Nephron progenitor cell (in vitro differentiated cells): Measurements from ENCODE around the gene PHLDA3.
A peak's percentile ranks its signal among the peaks of the same experiment; 100 is the strongest.

Source experiments
- DNase-seq: peaks from one replicate; pipeline ENCODE4 v3.0.0; 2021
- H3K27ac Mint-ChIP-seq: 2 replicates; pipeline ENCODE4 v1.8.0; 2021; ENCODE audit warnings: mild to moderate bottlenecking, moderate library complexity, mixed read lengths
- H3K27me3 Mint-ChIP-seq: 2 replicates; pipeline ENCODE4 v1.8.0; 2021; ENCODE audit warnings: mild to moderate bottlenecking, low read depth, mixed read lengths; ENCODE audit not compliant: poor library complexity
- H3K36me3 Mint-ChIP-seq: 2 replicates; pipeline ENCODE4 v1.8.0; 2021; ENCODE audit warnings: low read depth, mixed read lengths
- H3K4me1 Mint-ChIP-seq: 2 replicates; pipeline ENCODE4 v1.8.0; 2021; ENCODE audit warnings: mixed read lengths
- H3K4me3 Mint-ChIP-seq: 2 replicates; pipeline ENCODE4 v1.8.0; 2021; ENCODE audit warnings: mild to moderate bottlenecking, moderate library complexity, mixed read lengths
- H3K9me3 Mint-ChIP-seq: 2 replicates; pipeline ENCODE4 v1.8.0; 2021; ENCODE audit warnings: mild to moderate bottlenecking, moderate library complexity, mixed read lengths
- CTCF ChIP-seq: fragments of 200-600 bp; sonication (generic); IDR thresholded peaks from 2 replicates; pipeline ENCODE4 v1.5.0; 2021; ENCODE audit warnings: antibody characterized with exemption

The PHLDA3 gene

DNA sequence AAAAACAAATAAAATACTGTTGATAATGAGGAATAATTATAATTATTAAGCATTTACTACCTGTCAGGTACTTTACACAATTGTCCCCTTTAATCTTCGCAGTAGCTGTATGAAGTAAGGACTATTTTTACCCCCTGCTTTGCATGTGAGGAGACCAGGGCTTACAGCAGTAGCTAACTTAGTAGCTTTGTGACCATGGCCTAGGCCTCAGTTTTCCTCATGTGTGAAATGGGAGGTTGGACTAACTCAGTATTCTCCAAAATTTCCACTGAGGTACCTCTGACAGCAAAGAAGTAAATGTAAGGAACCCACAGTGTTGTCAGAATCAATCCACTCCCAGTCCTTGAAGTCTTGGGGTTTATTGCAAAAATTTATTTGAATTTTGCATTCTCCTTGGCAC lies 41.7 kb upstream of the PHLDA3 start:
- H3K4me1 Mint-ChIP-seq = peaks cover 30% of the 10 kb centered on the region
- DNase-seq = no peak

DNA sequence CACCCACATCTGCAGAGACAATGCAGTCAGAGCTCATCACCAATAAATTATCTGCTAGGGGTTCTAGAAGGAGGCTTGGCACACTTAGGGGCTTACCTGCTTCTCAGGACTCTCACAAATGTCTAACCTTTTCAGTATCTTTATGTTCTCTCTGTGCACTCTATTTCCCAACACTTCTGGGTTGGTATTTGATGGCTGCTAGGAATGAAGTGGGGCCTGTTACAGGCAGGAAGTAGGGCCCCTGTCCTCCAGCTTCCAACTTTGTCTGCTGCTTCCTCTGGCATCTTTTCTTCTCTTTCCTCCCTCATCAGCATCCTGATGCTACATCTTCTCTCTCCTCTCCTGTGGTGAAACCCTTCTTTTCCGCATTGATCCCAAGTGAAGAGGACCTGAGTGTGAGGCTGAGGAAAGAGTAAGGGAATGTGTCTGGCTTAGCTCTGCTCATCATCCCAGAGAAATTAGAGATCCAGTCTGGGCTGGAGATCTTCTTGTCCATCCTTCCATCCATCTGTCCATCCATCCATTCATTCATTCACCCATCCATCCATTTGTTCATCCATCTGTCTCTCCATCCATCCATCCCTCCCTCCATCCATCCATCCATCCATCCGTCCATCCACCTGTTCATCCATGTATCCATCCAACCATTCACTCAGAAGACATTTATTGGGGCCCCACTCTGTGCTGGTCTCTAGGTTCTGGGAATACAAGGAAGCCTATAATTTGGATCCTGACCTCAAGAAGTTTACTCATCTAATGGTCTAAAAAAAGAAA lies 40.8 kb upstream of the PHLDA3 start:
- peaks cover 39% of the 10 kb centered on the region for H3K4me1 Mint-ChIP-seq
- no peak for DNase-seq
- H3K27me3 Mint-ChIP-seq = peaks cover 30% of the 10 kb centered on the region
- H3K4me3 Mint-ChIP-seq = no peak overlapping the region
- no peaks in the 10 kb centered on the region for H3K36me3 Mint-ChIP-seq
- no peaks in the 10 kb centered on the region for H3K9me3 Mint-ChIP-seq
- no peak overlapping the region for H3K27ac Mint-ChIP-seq
- TF ChIP-seq CTCF = no peak

More for the DNA sequence above, 41.7 kb upstream of the PHLDA3 start:
- no peak for TF ChIP-seq CTCF
- no peak overlapping the region for H3K4me3 Mint-ChIP-seq
- H3K9me3 Mint-ChIP-seq = no peaks in the 10 kb centered on the region
- H3K27me3 Mint-ChIP-seq = peaks cover 37% of the 10 kb centered on the region
- H3K27ac Mint-ChIP-seq = no peak overlapping the region
- no peaks in the 10 kb centered on the region for H3K36me3 Mint-ChIP-seq

DNA sequence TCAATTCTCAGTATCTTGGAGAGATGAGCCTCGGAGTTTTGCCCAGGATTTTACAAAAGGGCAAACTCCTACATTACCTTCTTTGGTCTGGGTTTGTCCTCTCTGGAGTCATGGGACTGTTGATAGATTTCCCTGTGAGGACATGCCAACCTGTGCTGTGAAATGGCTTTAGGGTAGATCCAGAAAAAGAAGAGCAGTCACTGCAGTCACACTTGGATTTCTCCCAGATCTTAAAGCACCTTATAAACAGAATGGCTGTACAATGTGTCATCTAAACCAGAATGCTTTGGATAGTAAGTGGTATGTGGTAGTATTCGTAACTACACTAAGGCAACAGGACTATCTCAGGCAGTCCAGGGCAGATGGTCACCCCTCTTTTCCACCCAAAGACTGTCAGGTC lies 39.8 kb upstream of the PHLDA3 start:
- no peak for DNase-seq
- no peak overlapping the region for H3K4me3 Mint-ChIP-seq
- TF ChIP-seq CTCF = no peak
- peaks cover 46% of the 10 kb centered on the region for H3K4me1 Mint-ChIP-seq
- H3K27ac Mint-ChIP-seq = no peak overlapping the region
- no peaks in the 10 kb centered on the region for H3K36me3 Mint-ChIP-seq
- H3K9me3 Mint-ChIP-seq = no peaks in the 10 kb centered on the region
- peaks cover 23% of the 10 kb centered on the region for H3K27me3 Mint-ChIP-seq

DNA sequence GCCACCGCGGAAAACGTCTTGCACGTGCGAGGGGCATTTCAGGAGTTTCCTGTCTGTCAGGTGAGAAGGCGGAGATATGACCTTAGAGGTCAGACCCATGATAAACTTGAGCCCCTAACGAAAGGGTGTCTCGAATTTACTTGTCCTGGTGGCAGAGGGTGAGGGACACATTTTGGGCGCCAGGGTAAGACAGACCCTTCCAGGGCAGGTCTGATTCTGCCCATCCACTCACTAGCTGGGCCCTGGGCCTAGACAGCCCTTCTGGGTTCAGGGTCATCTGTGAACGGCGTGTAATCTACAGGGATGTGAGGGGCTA lies 38.3 kb upstream of the PHLDA3 start:
- H3K27ac Mint-ChIP-seq = no peak overlapping the region

DNA sequence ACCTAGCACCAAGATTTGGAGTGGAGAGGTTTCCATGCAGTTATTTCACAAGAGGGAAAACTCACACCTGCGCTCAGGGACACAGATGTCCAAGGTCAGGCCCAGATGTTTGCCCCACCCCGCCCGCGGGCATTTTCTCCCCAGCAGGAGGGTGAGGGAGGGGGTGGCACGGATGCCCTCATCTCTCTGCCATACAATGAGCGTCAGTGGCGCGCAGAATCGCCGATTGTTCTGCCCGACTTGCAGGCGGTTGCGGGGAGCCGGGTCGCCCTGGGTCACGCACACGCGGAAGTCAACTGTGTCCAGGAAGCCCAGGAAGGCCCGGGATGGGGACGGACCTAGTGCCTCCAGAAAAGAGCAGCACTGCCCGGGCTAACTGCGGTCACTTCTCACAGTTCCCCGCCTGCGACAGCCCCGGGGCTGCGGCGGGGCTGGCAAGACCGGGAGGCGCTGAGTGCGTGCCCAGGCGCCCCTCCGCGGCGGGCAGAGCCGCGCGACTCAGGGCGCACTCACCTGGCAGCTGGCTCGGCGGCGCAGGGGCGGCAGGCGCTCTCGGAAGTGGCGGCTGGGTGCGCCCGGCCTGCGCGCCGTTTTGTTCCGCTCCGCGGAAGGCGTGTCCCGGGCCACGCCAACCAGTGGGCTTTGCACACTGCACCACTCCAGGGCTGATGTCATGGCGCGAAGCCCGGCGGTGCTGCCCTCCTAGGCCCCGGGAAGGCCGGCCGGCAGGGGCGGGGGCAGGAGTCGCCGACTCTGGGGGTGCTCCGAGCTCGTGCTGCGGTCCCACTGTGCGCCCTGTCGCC lies 37.8 kb upstream of the PHLDA3 start, which contains the start of gene CSRP1:
CSRP1 (minus strand) TSS at position 567 of the 803 bp plus-strand sequence. CDS start 10,820 bp downstream, outside the sequence.
- no peak for TF ChIP-seq CTCF
- Mint-ChIP-seq H3K4me3 (peak within 1 kb of the TSS; percentile 32), H3K9me3 (no peaks in the 10 kb centered on the region), H3K4me1 (peaks cover 49% of the 10 kb centered on the region), H3K27ac (peak within 1 kb of the TSS; percentile 95), H3K27me3 (peaks cover 18% of the 10 kb centered on the region), H3K36me3 (no peaks in the 10 kb centered on the region)
- no peak for DNase-seq

More for the DNA sequence above, 38.3 kb upstream of the PHLDA3 start:
- DNase-seq = no peak
- no peak for TF ChIP-seq CTCF
- Mint-ChIP-seq H3K4me1 (peaks cover 49% of the 10 kb centered on the region), H3K27me3 (peaks cover 18% of the 10 kb centered on the region), H3K9me3 (no peaks in the 10 kb centered on the region), H3K4me3 (no peak overlapping the region), H3K36me3 (no peaks in the 10 kb centered on the region)
